ES-I3 (cell line): Measurements from ENCODE around the gene POC1B.
"Not testable (repeated sequence)": the region's sequence is repeated elsewhere in the genome, so short reads cannot be mapped to it uniquely, and the experiment has no call there.

Experiments
- H3K36me3 ChIP-seq: 2 replicates; pipeline ENCODE4 v1.6.1; 2013; ENCODE audit warnings: mild to moderate bottlenecking, low read length, control low read depth, moderate library complexity; ENCODE audit not compliant: insufficient read depth
- H3K4me1 ChIP-seq: 2 replicates; pipeline ENCODE4 v1.6.1; 2013; ENCODE audit warnings: mild to moderate bottlenecking, control low read depth, low read length; ENCODE audit not compliant: insufficient read depth
- H3K9ac ChIP-seq: 2 replicates; pipeline ENCODE4 v1.6.1; 2013; ENCODE audit warnings: low read depth, mild to moderate bottlenecking, low read length, moderate library complexity
- H3K9me3 ChIP-seq: 2 replicates; pipeline ENCODE4 v1.6.1; 2013; ENCODE audit warnings: mild to moderate bottlenecking, low read length, moderate library complexity; ENCODE audit not compliant: control insufficient read depth, insufficient read depth

Gene POC1B

GRCh38 chr12:89472508-89472907 lies 53.3 kb downstream of the POC1B start:
- no peak overlapping the region for H3K9ac ChIP-seq

GRCh38 chr12:89470741-89471509 lies 54.9 kb downstream of the POC1B start:
- Histone ChIP-seq H3K9me3 (no peaks in the 10 kb centered on the region), H3K4me1 (no peaks in the 10 kb centered on the region), H3K36me3 (no peaks in the 10 kb centered on the region), H3K9ac (no peak overlapping the region)

More at GRCh38 chr12:89472508-89472907, 53.3 kb downstream of the POC1B start:
- Histone ChIP-seq H3K36me3 (no peaks in the 10 kb centered on the region), H3K4me1 (no peaks in the 10 kb centered on the region), H3K9me3 (no peaks in the 10 kb centered on the region)

- Histone ChIP-seq H3K36me3 (no peaks in the 10 kb centered on the region), H3K4me1 (no peaks in the 10 kb centered on the region), H3K9me3 (no peaks in the 10 kb centered on the region), H3K9ac (no peak overlapping the region)
Observed at GRCh38 chr12:89469361-89469760, 56.5 kb downstream of the POC1B start.

- H3K9me3 ChIP-seq = no peaks in the 10 kb centered on the region
- no peaks in the 10 kb centered on the region for H3K4me1 ChIP-seq
- no peak overlapping the region for H3K9ac ChIP-seq
- no peaks in the 10 kb centered on the region for H3K36me3 ChIP-seq
Observed at GRCh38 chr12:89468648-89469326, 57.1 kb downstream of the POC1B start.

GRCh38 chr12:89468017-89468416 lies 57.8 kb downstream of the POC1B start:
- Histone ChIP-seq H3K9ac (no peak overlapping the region), H3K4me1 (no peaks in the 10 kb centered on the region), H3K9me3 (no peaks in the 10 kb centered on the region), H3K36me3 (no peaks in the 10 kb centered on the region)

GRCh38 chr12:89464974-89465592 lies 60.8 kb downstream of the POC1B start:
- no peak overlapping the region for H3K9ac ChIP-seq
- no peaks in the 10 kb centered on the region for H3K9me3 ChIP-seq
- H3K36me3 ChIP-seq = no peaks in the 10 kb centered on the region
- peaks cover 8% of the 10 kb centered on the region for H3K4me1 ChIP-seq

- Histone ChIP-seq H3K9me3 (no peaks in the 10 kb centered on the region), H3K4me1 (peaks cover 8% of the 10 kb centered on the region), H3K36me3 (no peaks in the 10 kb centered on the region), H3K9ac (no peak overlapping the region)
Observed at GRCh38 chr12:89461649-89462612, 63.9 kb downstream of the POC1B start.

GRCh38 chr12:89461190-89461589 lies 64.7 kb downstream of the POC1B start:
- H3K9me3 ChIP-seq = no peaks in the 10 kb centered on the region
- no peaks in the 10 kb centered on the region for H3K36me3 ChIP-seq
- H3K9ac ChIP-seq = no peak overlapping the region
- H3K4me1 ChIP-seq = peaks cover 8% of the 10 kb centered on the region

- H3K4me1 ChIP-seq = peaks cover 11% of the 10 kb centered on the region
- H3K9me3 ChIP-seq, H3K36me3 ChIP-seq, H3K9ac ChIP-seq: not testable (repeated sequence)
Observed at GRCh38 chr12:89459279-89459678, 66.6 kb downstream of the POC1B start.

GRCh38 chr12:89456565-89456964 lies 69.3 kb downstream of the POC1B start:
- Histone ChIP-seq H3K4me1 (peaks cover 23% of the 10 kb centered on the region), H3K36me3 (no peaks in the 10 kb centered on the region), H3K9ac (no peak overlapping the region), H3K9me3 (no peaks in the 10 kb centered on the region)

GRCh38 chr12:89454080-89454848 lies 71.6 kb downstream of the POC1B start:
- Histone ChIP-seq H3K4me1 (peaks cover 20% of the 10 kb centered on the region), H3K36me3 (no peaks in the 10 kb centered on the region), H3K9ac (no peak overlapping the region), H3K9me3 (no peaks in the 10 kb centered on the region)

- peaks cover 27% of the 10 kb centered on the region for H3K4me1 ChIP-seq
- H3K9ac ChIP-seq = no peak overlapping the region
- no peaks in the 10 kb centered on the region for H3K9me3 ChIP-seq
- H3K36me3 ChIP-seq = no peaks in the 10 kb centered on the region
Observed at GRCh38 chr12:89453121-89453978, 72.5 kb downstream of the POC1B start.

- Histone ChIP-seq H3K36me3 (no peaks in the 10 kb centered on the region), H3K4me1 (peaks cover 27% of the 10 kb centered on the region), H3K9ac (peak overlapping the region; percentile 26; the same call in 1 of the 2 replicates), H3K9me3 (no peaks in the 10 kb centered on the region)
Observed at GRCh38 chr12:89451841-89452251, 74.0 kb downstream of the POC1B start.
